HG02884 (cell line): ENCODE data around the gene PUM1.
"Not testable (repeated sequence)": the region's sequence is repeated elsewhere in the genome, so short reads cannot be mapped to it uniquely, and the experiment has no call there.

Source experiments
- ATAC-seq: cut with Tn5 transposase; IDR thresholded peaks from one replicate; pipeline ENCODE4 v1.9.1; 2021; ENCODE audit warnings: mild to moderate bottlenecking, moderate library complexity; ENCODE audit not compliant: unreplicated experiment

PUM1 gene

DNA sequence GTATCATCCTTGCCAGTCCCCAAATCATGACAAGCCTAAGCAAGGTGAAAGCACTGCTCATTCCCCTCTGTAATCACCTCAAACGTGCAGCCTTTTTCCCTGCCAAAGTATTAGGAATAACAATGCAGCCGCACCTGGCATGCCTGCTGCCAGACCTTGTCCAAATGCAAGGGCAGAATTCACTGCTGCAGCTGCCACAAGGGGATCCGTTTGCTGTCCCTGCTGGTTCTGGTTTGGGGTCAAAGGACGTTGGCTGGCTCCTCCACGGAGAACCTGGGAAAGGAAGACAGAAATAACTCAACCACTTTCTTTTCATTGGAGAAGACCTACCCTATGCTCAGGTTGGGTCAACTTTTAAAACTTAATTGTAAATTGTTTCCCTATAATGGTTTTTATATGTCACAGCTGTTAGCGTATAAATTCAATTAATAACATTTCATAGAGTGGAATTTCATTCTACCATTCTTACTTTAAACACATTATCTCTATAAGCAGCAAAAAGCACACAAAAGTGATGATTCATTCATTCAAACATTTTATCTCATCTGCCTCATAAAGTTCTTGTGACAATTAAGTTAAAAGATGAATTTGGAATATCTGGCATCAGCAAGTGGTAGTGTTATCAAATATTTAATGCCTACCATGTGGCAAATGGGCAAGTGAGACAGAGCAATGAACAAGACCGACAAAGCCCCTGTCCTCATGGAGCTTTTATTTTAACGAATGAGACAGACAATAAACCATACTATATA is 97.1 kb downstream of the PUM1 start:
- no peak for ATAC-seq

DNA sequence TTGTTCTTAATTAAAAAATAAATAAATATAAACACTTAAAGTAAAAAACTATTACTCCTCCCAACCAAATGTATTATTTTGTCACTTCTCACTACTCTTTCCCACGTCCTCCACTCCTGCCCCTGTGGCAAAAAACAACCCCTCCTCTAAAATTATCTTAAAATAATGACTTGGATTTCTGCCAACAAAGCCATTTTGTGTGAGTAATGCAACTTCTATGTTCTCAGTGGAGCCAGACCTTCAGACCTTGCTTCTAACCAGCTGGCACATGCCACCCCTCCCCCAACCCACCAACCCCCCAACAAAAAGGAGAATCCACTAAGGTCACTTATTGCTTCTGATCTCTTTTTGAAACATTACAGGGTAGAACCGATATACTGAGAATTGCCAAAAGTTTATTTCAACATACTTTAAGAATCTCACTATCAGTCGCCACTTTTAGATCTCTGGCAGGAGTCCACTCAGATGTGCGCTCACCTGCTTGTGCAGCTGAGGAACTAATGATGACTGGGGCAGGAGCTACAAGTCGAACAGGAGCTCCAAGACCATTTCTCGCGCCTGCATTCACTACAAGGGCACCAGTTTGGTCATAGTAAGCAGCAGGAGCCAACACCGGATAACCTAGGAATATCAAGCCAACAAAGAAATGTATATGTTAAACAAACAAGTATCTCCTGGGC is 98.7 kb downstream of the PUM1 start:
- no peak for ATAC-seq

DNA sequence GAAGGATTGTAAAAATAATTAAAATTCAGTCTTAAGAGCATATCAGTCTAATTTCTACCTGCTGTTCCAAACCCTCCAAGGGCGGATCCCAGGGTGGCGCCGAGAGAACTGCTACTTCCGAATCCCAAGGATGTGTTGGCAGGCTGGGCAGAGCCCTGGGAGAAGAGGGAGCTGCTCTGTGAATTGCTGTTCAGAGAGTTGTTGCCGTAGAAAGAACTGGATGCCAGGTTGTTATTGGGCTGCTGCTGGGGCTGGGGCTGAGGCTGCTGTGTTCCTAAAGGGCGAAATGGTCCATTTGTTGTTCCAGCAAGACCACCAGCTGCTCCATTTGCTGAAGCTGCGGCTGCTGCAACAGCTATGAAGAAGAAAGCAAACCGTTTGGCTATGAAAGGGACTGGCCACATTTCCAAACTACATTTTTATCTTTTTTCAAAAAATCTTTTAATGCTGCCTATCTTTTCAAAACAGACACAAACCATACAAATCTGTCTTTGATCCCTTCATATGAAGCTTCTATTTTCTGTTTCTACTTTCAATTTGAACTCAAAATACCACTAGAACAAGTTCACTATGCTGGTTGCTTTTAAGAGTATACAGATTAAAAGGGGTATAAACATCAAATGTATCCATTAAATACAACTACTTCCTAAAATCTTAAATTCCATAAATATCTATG is 99.5 kb downstream of the PUM1 start:
- ATAC-seq, result no peak

DNA sequence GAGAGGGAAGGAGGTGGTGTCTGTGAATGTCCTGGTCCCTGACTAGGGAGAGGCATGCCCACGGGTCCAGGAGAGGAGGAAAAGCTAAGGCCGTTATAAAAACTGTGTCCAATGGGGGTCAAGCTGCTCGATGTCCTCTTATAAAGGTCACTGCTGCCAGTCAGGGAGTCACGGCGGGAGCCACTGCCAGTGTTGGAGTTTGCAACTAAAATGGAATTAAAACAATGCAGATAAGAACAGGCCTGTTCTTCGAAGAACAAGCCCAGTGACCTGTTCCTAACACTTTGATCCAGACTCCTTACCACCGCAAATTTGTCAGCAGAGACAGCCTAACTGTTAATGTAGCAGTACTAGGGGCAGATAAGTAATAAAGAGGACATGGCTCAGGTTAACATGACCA is 100.8 kb downstream of the PUM1 start:
- ATAC-seq, result no peak

DNA sequence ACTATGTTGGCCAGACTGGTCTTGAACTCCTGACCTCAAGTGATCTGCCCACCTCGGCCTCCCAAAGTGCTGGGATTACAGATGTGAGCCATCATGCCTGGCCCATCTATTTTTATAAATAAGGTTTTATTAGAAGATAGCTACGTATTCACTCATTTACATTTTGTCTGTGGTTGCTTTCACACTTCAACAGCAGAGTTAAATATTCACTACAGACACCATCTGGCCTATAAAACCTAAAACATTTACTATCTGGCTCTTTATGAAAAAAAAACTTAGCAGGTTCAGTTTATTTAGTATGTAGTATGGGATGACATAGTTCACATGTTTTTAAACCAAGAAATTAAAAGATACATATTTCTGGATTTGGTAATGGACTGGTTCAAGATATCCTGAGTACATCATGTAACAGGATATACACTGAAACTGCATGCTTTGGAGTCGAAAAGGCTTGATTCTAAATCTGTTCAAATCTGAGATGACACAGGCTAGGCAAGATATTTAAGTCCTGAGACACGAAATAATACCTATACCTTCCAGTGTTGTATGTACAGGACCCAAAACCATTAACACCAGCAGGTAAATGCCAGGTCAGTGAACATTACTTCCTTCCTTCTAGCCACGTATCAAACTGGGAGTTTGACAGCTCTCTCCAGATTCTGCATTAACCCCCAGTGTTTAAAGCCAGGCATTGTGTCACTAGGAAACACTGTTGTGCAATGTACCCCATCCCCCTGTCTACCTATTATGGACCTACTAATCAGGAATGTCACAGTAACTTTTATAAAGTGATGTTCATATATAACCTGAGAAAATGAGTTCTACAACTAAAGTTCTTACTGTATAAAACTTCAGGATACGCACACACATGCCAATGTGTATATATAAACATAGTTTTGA is 102.7 kb downstream of the PUM1 start:
- ATAC-seq, result no peak

DNA sequence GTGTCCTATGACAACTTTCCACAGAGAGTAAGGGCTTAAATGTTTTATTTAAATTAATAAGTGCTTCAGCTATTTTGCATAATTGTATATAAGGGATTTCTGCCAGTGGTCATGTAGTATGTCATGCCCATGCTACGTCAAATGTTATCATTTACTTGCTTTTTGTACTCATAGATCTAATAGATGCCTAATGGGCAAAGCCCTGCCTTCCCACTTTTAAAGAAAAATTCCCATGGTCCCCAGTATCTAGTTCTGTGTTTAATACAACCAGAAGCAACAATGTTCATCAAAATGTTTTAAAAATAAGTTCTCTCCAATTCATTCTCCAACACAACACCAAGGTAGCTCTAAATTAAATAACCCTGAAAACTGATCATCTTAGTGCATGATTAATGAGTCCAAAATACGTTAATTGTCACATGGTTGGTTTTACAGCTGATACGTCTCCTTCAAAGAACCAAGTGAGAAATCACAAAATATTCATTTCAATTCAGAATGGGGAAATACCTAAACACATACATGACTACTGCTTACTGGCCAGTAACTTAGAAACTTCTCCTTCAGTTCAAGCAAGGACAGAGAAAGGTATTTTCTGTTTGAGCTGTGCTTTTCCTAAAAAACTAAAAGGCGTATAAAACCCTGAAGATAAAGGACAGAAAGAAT is 107.8 kb downstream of the PUM1 start:
- no peak for ATAC-seq

GRCh38 chr1:30955448-30956015 is 110.0 kb downstream of the PUM1 start:
- ATAC-seq, result no peak

- ATAC-seq, result no peak
Observed at GRCh38 chr1:30953685-30954084, 111.8 kb downstream of the PUM1 start.

- ATAC-seq, result no peak
Observed at GRCh38 chr1:30952098-30952497, 113.4 kb downstream of the PUM1 start.

DNA sequence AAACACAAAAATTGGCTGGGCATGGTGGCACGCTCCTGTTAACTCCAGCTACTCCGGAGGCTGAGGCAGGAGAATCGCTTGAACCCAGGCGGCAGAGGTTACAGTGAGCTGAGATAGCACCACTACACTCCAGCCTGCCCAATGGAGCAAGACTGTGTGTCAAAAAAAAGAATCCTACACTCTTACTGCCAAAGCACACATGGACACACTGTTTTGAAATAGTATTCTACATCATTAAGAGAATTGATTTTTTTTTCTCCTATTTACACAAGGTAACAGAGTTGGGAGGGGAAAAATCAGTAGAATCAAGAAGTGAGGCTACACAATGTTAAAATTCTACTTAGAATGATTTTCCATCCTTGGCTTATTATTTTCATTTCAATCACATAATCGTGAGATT is 114.8 kb downstream of the PUM1 start:
- no peak for ATAC-seq

DNA sequence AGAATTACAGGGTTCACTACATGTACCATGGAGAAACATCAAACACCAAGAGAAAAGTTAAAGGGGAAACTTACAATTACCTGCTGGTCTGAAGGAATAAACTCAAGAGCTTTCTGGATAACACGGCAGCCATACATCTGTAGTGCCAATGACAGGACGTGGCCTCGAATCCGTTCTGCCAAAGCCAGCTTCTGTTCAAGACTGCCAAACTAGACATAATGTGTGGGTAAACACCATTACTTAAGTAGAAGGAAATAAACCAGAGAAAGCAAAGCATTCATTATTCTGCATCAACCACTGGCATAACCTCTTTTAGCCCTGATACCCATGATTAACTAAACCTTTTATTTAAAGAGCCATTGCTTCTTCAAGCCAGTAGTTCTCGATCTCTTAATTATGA is 115.5 kb downstream of the PUM1 start:
- ATAC-seq, result no peak

DNA sequence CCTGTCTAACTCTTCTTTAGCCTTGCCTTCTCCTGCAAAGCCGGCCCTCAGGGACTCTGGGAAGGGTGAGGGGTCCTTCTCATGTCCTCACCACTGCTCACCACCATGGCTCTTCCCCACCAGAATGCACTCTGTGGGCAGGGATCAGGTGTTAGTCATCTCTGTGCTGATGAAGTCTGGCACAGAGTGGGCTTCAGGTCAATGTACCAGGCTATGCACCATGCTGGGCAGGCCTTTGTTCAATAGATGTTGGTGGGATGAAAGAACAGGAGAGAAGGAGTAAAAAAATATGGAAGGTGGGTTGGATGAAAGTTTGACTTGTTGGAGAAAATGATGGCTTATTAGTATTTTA is 116.1 kb downstream of the PUM1 start:
- ATAC-seq, result not testable (repeated sequence)

DNA sequence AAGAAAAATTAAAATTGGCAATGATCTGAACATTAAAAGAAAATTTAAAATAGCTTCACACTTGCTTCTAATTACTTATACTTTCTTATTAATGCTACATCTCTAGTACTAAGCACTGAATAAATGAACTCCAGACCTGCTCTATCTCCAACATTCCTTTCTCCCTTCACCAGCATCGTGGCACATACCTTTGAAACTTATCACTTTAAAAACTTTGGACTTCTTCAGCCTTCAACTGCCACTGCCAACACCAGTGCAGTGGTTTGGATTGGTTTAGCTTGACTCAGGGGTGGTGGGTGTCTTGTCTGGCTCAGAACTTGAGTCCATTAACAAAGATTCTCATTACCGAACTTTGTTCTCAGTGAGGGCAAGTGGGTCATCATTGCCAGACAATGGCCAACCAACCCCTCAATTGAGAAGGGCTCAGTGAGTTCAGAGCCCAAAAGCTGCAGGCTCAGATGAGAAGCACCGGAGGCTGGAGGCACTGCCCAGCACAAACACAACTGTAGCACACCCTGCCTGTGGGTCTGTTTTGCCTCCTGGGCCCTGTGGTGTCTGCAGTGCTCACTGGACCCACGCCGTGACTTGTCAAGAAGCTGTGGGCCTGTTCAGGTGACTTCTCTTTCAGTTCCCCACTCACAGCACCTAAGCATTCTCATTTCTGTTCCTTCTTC is 116.6 kb downstream of the PUM1 start:
- ATAC-seq, result not testable (repeated sequence)

DNA sequence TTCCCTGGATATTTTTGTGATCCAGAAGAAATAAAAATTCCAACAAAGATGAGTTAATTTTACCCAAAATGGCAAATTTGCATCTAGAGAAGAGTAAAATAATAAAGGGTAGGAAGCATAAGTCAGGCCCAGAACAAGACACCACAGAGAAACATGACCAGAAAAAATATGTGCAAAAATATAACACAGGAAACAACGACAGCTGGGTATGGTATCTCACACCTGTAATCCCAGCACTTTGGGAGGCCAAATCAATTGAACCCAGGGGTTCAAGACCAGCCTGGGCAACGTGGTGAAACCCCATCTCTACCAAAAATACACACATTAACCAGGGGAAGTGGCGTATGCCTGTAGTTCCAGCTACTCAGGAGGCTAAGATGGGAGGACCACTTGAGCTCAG is 117.2 kb downstream of the PUM1 start:
- no peak for ATAC-seq

GRCh38 chr1:30947212-30947611 is 118.3 kb downstream of the PUM1 start:
- no peak for ATAC-seq

- no peak for ATAC-seq
Observed at GRCh38 chr1:30942326-30942963, 123.1 kb downstream of the PUM1 start.

- no peak for ATAC-seq
Observed at GRCh38 chr1:30940541-30940940, 125.0 kb downstream of the PUM1 start.

DNA sequence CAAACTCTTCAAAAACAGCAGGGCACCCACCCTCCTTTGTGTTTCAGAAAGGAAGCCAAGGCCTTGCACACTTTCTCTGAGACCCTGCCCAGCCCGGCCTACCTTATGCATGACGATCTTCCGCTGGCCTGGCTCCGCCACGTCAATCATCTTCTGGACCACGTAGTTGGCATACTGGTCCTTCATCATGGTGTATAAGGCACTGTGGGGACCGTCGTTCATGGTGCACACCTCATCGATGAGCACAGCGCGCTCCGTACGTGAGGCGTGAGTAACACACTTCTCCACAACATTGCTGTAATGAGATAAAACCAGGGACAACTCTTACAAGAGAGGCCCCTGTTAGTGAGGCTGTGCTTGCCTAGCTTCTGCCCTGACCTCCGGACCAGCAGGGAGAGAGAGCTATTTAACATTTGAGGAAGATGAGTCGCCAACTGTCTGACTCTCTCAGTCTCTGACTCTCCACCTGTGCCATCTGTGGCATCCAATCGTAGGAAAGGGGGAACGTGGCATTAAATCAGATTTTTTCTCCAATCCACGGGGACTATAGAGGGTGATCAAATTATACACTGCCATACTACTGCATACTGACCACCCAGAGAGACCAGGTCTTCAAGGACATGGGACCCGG is 128.9 kb downstream of the PUM1 start:
- ATAC-seq, result no peak

- ATAC-seq, result not testable (repeated sequence)
Observed at GRCh38 chr1:30935758-30936157, 129.8 kb downstream of the PUM1 start.
